Liver (tissue), 9 donors: ENCODE data around the gene APBB1IP. TPM values are rescaled to one million over a fixed set of nuclear protein-coding genes. Genes with fewer than 3 reads are reported as not detected.

Experiments used
- DNase-seq: peaks from one replicate; pipeline ENCODE4 v3.0.0-alpha.2; 2017; ENCODE audit warnings: low spot score
- H3K27ac ChIP-seq, 2 donors: one replicate each; pipeline ENCODE4 v1.7.0; 2013; ENCODE audit warnings: inconsistent platforms in 2 of 2, low read length in 2 of 2, control low read depth in 1 of 2, low read depth in 1 of 2, mild to moderate bottlenecking in 1 of 2
- H3K27me3 ChIP-seq, 4 donors: one replicate each; pipeline versions ENCODE4 v1.6.1 to v1.7.0; 2013; ENCODE audit warnings: low read length in 3 of 4, inconsistent platforms in 1 of 4, mild to moderate bottlenecking in 1 of 4, moderate library complexity in 1 of 4; ENCODE audit not compliant: control insufficient read depth in 4 of 4, insufficient read depth in 4 of 4
- H3K36me3 ChIP-seq, 4 donors: one replicate each; pipeline versions ENCODE4 v1.6.1 to v1.7.0; 2013; ENCODE audit warnings: low read length in 3 of 4, mild to moderate bottlenecking in 3 of 4, low read depth in 1 of 4, moderate library complexity in 1 of 4; ENCODE audit not compliant: control insufficient read depth in 4 of 4, insufficient read depth in 3 of 4
- H3K4me1 ChIP-seq, 4 donors: one replicate each; pipeline versions ENCODE4 v1.6.1 to v1.7.0; 2013; ENCODE audit warnings: low read length in 3 of 4, mild to moderate bottlenecking in 3 of 4, moderate library complexity in 1 of 4; ENCODE audit not compliant: control insufficient read depth in 4 of 4, insufficient read depth in 4 of 4
- H3K4me3 ChIP-seq, 3 donors: one replicate each; pipeline versions ENCODE4 v1.6.1 to v1.7.0; 2013; ENCODE audit warnings: low read length in 3 of 3, control low read depth in 1 of 3, low read depth in 1 of 3, mild to moderate bottlenecking in 1 of 3
- H3K9ac ChIP-seq, 2 donors: one replicate each; pipeline ENCODE4 v1.7.0; 2013; ENCODE audit warnings: low read length in 2 of 2, mild to moderate bottlenecking in 2 of 2, moderate library complexity in 2 of 2, control low read depth in 1 of 2, low read depth in 1 of 2
- H3K9me3 ChIP-seq, 4 donors: one replicate each; pipeline versions ENCODE4 v1.6.1 to v1.7.0; 2013; ENCODE audit warnings: low read length in 3 of 4; ENCODE audit not compliant: control insufficient read depth in 4 of 4
- ATF3 ChIP-seq: IDR thresholded peaks from 2 replicates; pipeline ENCODE4 v1.6.1; 2016; ENCODE audit warnings: antibody characterized with exemption
- CTCF ChIP-seq: fragments of 150-350 bp; IDR thresholded peaks from 2 replicates; pipeline ENCODE4 v1.5.1; 2017; ENCODE audit warnings: improper control_type of control experiment, low read depth, low read length; ENCODE audit not compliant: missing input control
- EGR1 ChIP-seq, 2 donors: IDR thresholded peaks; 2 replicates each; pipeline ENCODE4 v1.6.1; 2016 to 2018; ENCODE audit warnings: antibody characterized with exemption in 2 of 2, low read depth in 2 of 2
- FOXA1 ChIP-seq: IDR thresholded peaks from 2 replicates; pipeline ENCODE4 v1.6.1; 2016; ENCODE audit warnings: antibody characterized with exemption
- FOXA2 ChIP-seq: IDR thresholded peaks from 2 replicates; pipeline ENCODE4 v1.6.1; 2016; ENCODE audit warnings: antibody characterized with exemption
- GABPA ChIP-seq, 2 donors: IDR thresholded peaks in 1 of 2; conservative IDR thresholded peaks in 1 of 2; 2 replicates each; pipeline ENCODE4 v1.6.1; 2016; ENCODE audit warnings: antibody characterized with exemption in 2 of 2, mild to moderate bottlenecking in 1 of 2, moderate library complexity in 1 of 2
- HNF4A ChIP-seq, 2 donors: conservative IDR thresholded peaks; 2 replicates each; pipeline ENCODE4 v1.6.1; 2016; ENCODE audit warnings: antibody characterized with exemption in 2 of 2, mild to moderate bottlenecking in 2 of 2
- HNF4G ChIP-seq: IDR thresholded peaks from 2 replicates; pipeline ENCODE4 v1.6.1; 2016; ENCODE audit warnings: antibody characterized with exemption
- JUND ChIP-seq, 2 donors: IDR thresholded peaks; 2 replicates each; pipeline ENCODE4 v1.6.1; 2016; ENCODE audit warnings: antibody characterized with exemption in 2 of 2
- MAX ChIP-seq: IDR thresholded peaks from 2 replicates; pipeline ENCODE4 v1.6.1; 2016; ENCODE audit warnings: antibody characterized with exemption
- NR2F2 ChIP-seq: IDR thresholded peaks from 2 replicates; pipeline ENCODE4 v1.6.1; 2016; ENCODE audit warnings: antibody characterized with exemption
- RAD21 ChIP-seq, 2 donors: IDR thresholded peaks; 2 replicates each; pipeline ENCODE4 v1.6.1; 2016; ENCODE audit warnings: antibody characterized with exemption in 2 of 2, mild to moderate bottlenecking in 2 of 2
- REST ChIP-seq: IDR thresholded peaks from 2 replicates; pipeline ENCODE4 v1.6.1; 2016; ENCODE audit warnings: antibody characterized with exemption, mild to moderate bottlenecking
- RXRA ChIP-seq, 2 donors: IDR thresholded peaks; 2 replicates each; pipeline ENCODE4 v1.6.1; 2017 to 2018; ENCODE audit warnings: antibody characterized with exemption in 2 of 2, mild to moderate bottlenecking in 1 of 2
- SP1 ChIP-seq: IDR thresholded peaks from 2 replicates; pipeline ENCODE4 v1.6.1; 2018; ENCODE audit warnings: antibody characterized with exemption, mild to moderate bottlenecking
- TAF1 ChIP-seq: conservative IDR thresholded peaks from 2 replicates; pipeline ENCODE4 v1.6.1; 2016; ENCODE audit warnings: antibody characterized with exemption, mild to moderate bottlenecking
- YY1 ChIP-seq: IDR thresholded peaks from 2 replicates; pipeline ENCODE4 v1.6.1; 2016; ENCODE audit warnings: antibody characterized with exemption, mild to moderate bottlenecking
- ZBTB33 ChIP-seq: IDR thresholded peaks from 2 replicates; pipeline ENCODE4 v1.6.1; 2016; ENCODE audit warnings: antibody characterized with exemption
- WGBS: extraction: QIAGEN DNeasy Blood & Tissue Kit; methylation state at CpG from one replicate; pipeline ENCODE4 v1.1.7; 2013; 5-methylcytosine and 5-hydroxymethylcytosine counted together
- polyA plus RNA-seq, 2 donors: library from polyadenylated mRNA; stranded (reverse) in 1 of 2; unstranded in 1 of 2; fragments of 200-250 nt in 1 of 2; fragments of >200 nt in 1 of 2; fragmentation: Nextera tagmentation in 1 of 2; extraction: Ambion mirVana in 1 of 2; gene quantifications; one replicate each; pipeline versions ENCODE4 v1.2.1 to v1.2.3, GENCODE V29; 2013 to 2015
- total RNA-seq, 2 donors: library from RNA; depleted of rRNA; stranded (reverse); fragments of >200 nt; gene quantifications; one replicate each; pipeline ENCODE4 v1.2.3, GENCODE V29; 2014
- donor health status: healthy.
- donor health status: healthy.
- donor health status: healthy.
- donor health status: healthy.
- donor health status: healthy.

The APBB1IP gene
- total and polyA plus RNA-seq, 4 donors: 9.3 to 28.4 (median 12.8) TPM

- H3K27ac ChIP-seq: peak overlapping the region; percentile 10 to 55
- peaks cover 1 to 26% (median 15%) of the 10 kb centered on the region in 4 donors for H3K4me1 ChIP-seq
- TF ChIP-seq MAX (peak; percentile 71), NR2F2 (peak; percentile 31), REST (peak; percentile 32), YY1 (peak; percentile 63), TAF1 (no peak), JUND (IDR thresholded peaks at IDR 0.05) (peak; percentile 71), HNF4A (conservative IDR thresholded peaks at IDR 0.05) (peak; percentile 95 to 98), SP1 (peak; percentile 85), ZBTB33 (peak; percentile 59), FOXA1 (no peak), GABPA (IDR thresholded peaks at IDR 0.05 in 1 of 2, conservative IDR thresholded peaks at IDR 0.05 in 1 of 2) (no peak), RXRA (IDR thresholded peaks at IDR 0.05) (peak; percentile 79), EGR1 (IDR thresholded peaks at IDR 0.05; ENCODE audit: low read depth in 2 of 2) (no peak), ATF3 (peak; percentile 33), RAD21 (IDR thresholded peaks at IDR 0.05) (peak; percentile 11 to 56), HNF4G (peak; percentile 93), CTCF (no peak), FOXA2 (no peak)
- WGBS: 42% methylated on average over 1 of the region's 1 CpG
- no peak overlapping the region for H3K4me3 ChIP-seq
- H3K27me3 ChIP-seq: no peaks in the 10 kb centered on the region
- H3K36me3 ChIP-seq: no peaks in the 10 kb centered on the region
- DNase-seq: no peak
- H3K9me3 ChIP-seq: no peaks in the 10 kb centered on the region
- no peak overlapping the region for H3K9ac ChIP-seq
These were observed 2.3 kb upstream of the APBB1IP start for GRCh38 chr10:26435852-26436251.
